Gastrocnemius medialis (tissue), 4 donors: ENCODE results near the gene APEX1.
"Not testable (repeated sequence)": the region's sequence is repeated elsewhere in the genome, so short reads cannot be mapped to it uniquely, and the experiment has no call there.

Experiments used
- POLR2A ChIP-seq, 2 donors: fragments of 450-650 bp; IDR thresholded peaks; one replicate each; pipeline ENCODE4 v1.6.1; 2017; ENCODE audit warnings: antibody characterized with exemption in 2 of 2, mild to moderate bottlenecking in 2 of 2, moderate library complexity in 2 of 2
- TF ChIP-seq, protein P1 (sequence below), 5 experiments: fragments of 450-650 bp in 3 of 5; fragments of 200-600 bp in 2 of 5; sonication (generic) in 2 of 5; IDR thresholded peaks in 4 of 5; conservative IDR thresholded peaks in 1 of 5; 1 replicate in 4 of 5; 2 replicates in 1 of 5; pipeline ENCODE4 v1.5.1; 2016 to 2019; ENCODE audit warnings: antibody characterized with exemption in 5 of 5, mild to moderate bottlenecking in 3 of 5, moderate library complexity in 3 of 5

DNA sequence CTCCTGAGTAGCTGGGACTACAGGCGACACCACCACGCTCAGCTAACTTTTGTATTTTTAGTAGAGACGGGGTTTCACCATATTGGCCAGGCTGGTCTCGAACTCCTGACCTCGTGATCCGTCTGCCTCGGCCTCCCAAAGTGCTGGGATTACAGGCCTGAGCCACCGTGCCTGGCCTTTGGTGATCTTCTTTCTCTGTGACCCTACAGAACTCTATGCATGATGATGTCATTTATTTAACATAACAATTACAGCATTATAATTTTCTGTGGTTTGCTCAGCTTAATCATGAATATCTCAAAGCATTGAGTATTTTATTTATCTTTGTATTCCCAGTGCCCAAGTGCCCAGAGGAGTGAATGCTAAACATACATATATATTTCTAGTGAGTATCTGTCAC, 2.2 kb upstream of the APEX1 start:
- TF ChIP-seq, protein P1, sequence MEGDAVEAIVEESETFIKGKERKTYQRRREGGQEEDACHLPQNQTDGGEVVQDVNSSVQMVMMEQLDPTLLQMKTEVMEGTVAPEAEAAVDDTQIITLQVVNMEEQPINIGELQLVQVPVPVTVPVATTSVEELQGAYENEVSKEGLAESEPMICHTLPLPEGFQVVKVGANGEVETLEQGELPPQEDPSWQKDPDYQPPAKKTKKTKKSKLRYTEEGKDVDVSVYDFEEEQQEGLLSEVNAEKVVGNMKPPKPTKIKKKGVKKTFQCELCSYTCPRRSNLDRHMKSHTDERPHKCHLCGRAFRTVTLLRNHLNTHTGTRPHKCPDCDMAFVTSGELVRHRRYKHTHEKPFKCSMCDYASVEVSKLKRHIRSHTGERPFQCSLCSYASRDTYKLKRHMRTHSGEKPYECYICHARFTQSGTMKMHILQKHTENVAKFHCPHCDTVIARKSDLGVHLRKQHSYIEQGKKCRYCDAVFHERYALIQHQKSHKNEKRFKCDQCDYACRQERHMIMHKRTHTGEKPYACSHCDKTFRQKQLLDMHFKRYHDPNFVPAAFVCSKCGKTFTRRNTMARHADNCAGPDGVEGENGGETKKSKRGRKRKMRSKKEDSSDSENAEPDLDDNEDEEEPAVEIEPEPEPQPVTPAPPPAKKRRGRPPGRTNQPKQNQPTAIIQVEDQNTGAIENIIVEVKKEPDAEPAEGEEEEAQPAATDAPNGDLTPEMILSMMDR (IDR thresholded peaks at IDR 0.05 in 4 of 5, conservative IDR thresholded peaks at IDR 0.05 in 1 of 5), result not testable (repeated sequence)
- TF ChIP-seq POLR2A (IDR thresholded peaks at IDR 0.05), result not testable (repeated sequence)
